Mesendoderm (in vitro differentiated cells): ENCODE measurements around the gene RBM15B.

Experiments used
- DNase-seq: peaks from one replicate; pipeline ENCODE4 v3.0.0; 2013
- H2AK5ac ChIP-seq: 2 replicates; pipeline ENCODE4 v1.6.1; 2013; ENCODE audit warnings: low read length, inconsistent platforms
- H2BK120ac ChIP-seq: 2 replicates; pipeline ENCODE4 v1.6.1; 2013; ENCODE audit warnings: low read depth, mild to moderate bottlenecking, low read length, moderate library complexity, mixed read lengths
- H2BK15ac ChIP-seq: replicated peaks from 2 replicates; pipeline ENCODE4 v1.6.1; 2013; ENCODE audit warnings: low read depth, mild to moderate bottlenecking, moderate library complexity
- H2BK5ac ChIP-seq: 2 replicates; pipeline ENCODE4 v1.6.1; 2013; ENCODE audit warnings: low read length, inconsistent platforms
- H3K18ac ChIP-seq: 2 replicates; pipeline ENCODE4 v1.6.1; 2013; ENCODE audit warnings: mild to moderate bottlenecking, low read length, mixed read lengths
- H3K23ac ChIP-seq: one replicate; pipeline ENCODE4 v1.6.1; 2013; ENCODE audit warnings: low read length
- H3K27ac ChIP-seq: 2 replicates; pipeline ENCODE4 v1.5.1; 2013; ENCODE audit warnings: low read depth, mild to moderate bottlenecking, inconsistent platforms, low read length, moderate library complexity
- H3K27me3 ChIP-seq: 2 replicates; pipeline ENCODE4 v1.6.1; 2013; ENCODE audit warnings: low read length, control low read depth, mild to moderate bottlenecking, inconsistent platforms; ENCODE audit not compliant: insufficient read depth, poor library complexity
- H3K36me3 ChIP-seq: 2 replicates; pipeline ENCODE4 v1.6.1; 2013; ENCODE audit warnings: low read length, inconsistent platforms; ENCODE audit not compliant: control insufficient read depth, insufficient read depth
- H3K4ac ChIP-seq: one replicate; pipeline ENCODE4 v1.6.1; 2013; ENCODE audit warnings: low read depth, mild to moderate bottlenecking, low read length, moderate library complexity
- H3K4me1 ChIP-seq: 2 replicates; pipeline ENCODE4 v1.6.1; 2013; ENCODE audit warnings: low read depth, low read length, inconsistent platforms; ENCODE audit not compliant: control insufficient read depth
- H3K4me2 ChIP-seq: 2 replicates; pipeline ENCODE4 v1.6.1; 2013; ENCODE audit warnings: low read length
- H3K4me3 ChIP-seq: 2 replicates; pipeline ENCODE4 v1.5.1; 2013; ENCODE audit warnings: mild to moderate bottlenecking, low read length
- H3K56ac ChIP-seq: one replicate; pipeline ENCODE4 v1.6.1; 2013; ENCODE audit warnings: low read length
- H3K79me1 ChIP-seq: 2 replicates; pipeline ENCODE4 v1.6.1; 2013; ENCODE audit warnings: low read length, inconsistent platforms
- H3K79me2 ChIP-seq: 2 replicates; pipeline ENCODE4 v1.6.1; 2013; ENCODE audit warnings: mild to moderate bottlenecking, low read length; ENCODE audit not compliant: control insufficient read depth, insufficient read depth
- H3K9ac ChIP-seq: 2 replicates; pipeline ENCODE4 v1.6.1; 2013; ENCODE audit warnings: low read length, inconsistent platforms
- H4K5ac ChIP-seq: one replicate; pipeline ENCODE4 v1.6.1; 2013; ENCODE audit warnings: low read length
- H4K8ac ChIP-seq: one replicate; pipeline ENCODE4 v1.6.1; 2013; ENCODE audit warnings: low read depth, mild to moderate bottlenecking, control low read depth, low read length, moderate library complexity
- WGBS: extraction: QIAGEN DNeasy Blood & Tissue Kit; methylation state at CpG from one replicate; pipeline ENCODE4 v1.1.7; 2013; ENCODE audit warnings: low lambda C conversion rate, missing lambda C conversion rate; ENCODE audit not compliant: insufficient coverage; ENCODE audit errors: extremely low coverage; 5-methylcytosine and 5-hydroxymethylcytosine counted together

The RBM15B gene

DNA sequence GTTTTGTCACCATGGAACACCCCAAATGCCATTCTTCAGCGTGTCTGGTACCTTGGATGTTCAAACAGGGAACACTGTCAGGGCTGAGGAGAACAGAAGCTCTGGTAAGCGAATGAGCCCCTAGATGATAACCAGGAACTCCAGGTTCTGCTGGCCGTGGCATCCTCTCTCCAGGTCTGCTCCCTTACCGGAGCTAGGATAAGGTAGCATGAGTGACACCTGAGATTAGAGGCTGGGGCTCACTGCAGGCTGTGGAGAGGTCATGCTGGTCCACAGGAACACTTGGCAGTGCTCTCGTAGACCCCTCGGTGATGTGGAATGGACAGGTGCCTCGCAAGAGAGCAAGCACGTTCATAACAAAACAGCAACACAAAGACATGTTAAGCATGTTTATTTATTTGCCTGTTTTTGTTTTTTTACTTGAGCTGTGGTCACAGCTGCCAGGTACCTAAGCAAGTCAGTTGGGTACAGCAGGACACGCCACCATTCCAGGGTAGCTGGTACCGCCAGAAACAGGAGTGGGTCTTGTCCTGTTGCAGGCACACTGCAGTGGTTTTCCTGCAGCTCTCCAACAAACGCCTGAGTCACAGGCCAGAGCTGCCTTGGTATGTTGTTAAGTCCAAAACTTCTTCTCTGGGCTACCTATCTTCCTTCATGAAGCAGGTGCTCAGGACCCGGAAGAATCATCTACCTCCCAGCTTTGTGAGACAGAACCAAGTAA, 4.6 kb downstream of the RBM15B start:
- H3K27me3 ChIP-seq: no peaks in the 10 kb centered on the region
- H2BK120ac ChIP-seq: no peak overlapping the region
- peaks cover 19% of the 10 kb centered on the region for H3K36me3 ChIP-seq
- no peak overlapping the region for H2AK5ac ChIP-seq
- no peak overlapping the region for H2BK5ac ChIP-seq
- peaks cover 33% of the 10 kb centered on the region for H3K79me1 ChIP-seq
- DNase-seq: no peak
- H3K4me2 ChIP-seq: peak overlapping the region; percentile 3
- H3K18ac ChIP-seq: no peak overlapping the region
- H3K4me1 ChIP-seq: peaks cover 11% of the 10 kb centered on the region
- no CpG with 5 or more reads among the region's 12 CpGs for WGBS
- H3K79me2 ChIP-seq: peaks cover 44% of the 10 kb centered on the region
- no peak overlapping the region for H3K23ac ChIP-seq
- H3K4ac ChIP-seq: no peak overlapping the region
- H3K9ac ChIP-seq: no peak overlapping the region
- no peak overlapping the region for H3K27ac ChIP-seq
- H4K8ac ChIP-seq: no peak overlapping the region
- peak overlapping the region; percentile 22 for H3K56ac ChIP-seq
- no peak overlapping the region for H2BK15ac ChIP-seq
- no peak overlapping the region for H4K5ac ChIP-seq
- H3K4me3 ChIP-seq: no peak overlapping the region

DNA sequence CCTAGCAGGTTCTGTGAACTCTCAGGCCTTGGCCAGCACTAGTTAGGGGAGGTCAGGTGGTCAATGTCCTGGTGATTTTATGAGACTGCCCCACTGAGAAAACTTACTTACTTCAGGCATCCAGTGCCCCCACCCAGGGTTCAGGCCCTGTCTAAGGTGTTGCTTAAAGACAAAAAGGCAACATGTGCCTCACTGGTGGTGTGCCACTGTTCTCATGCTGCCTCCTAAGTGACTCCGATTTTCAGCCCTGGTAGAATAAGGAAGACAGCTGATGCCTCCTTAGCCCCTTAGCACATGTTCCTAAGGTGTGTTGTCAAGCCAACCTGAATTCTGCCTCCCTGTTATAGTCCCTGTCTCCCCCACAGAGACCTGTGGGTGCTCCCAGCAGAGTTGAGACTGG, 5.3 kb downstream of the RBM15B start:
- Histone ChIP-seq H3K79me1 (peaks cover 33% of the 10 kb centered on the region), H3K27me3 (no peaks in the 10 kb centered on the region), H3K4me3 (no peak overlapping the region), H4K8ac (no peak overlapping the region), H3K56ac (no peak overlapping the region), H3K36me3 (peaks cover 19% of the 10 kb centered on the region), H2BK5ac (no peak overlapping the region), H3K23ac (no peak overlapping the region), H2BK120ac (no peak overlapping the region), H3K9ac (no peak overlapping the region), H2BK15ac (no peak overlapping the region), H3K4me2 (no peak overlapping the region), H2AK5ac (no peak overlapping the region), H4K5ac (no peak overlapping the region), H3K27ac (no peak overlapping the region), H3K4ac (no peak overlapping the region), H3K79me2 (peaks cover 44% of the 10 kb centered on the region), H3K18ac (no peak overlapping the region), H3K4me1 (peaks cover 11% of the 10 kb centered on the region)
- DNase-seq: no peak
- no CpG with 5 or more reads among the region's 1 CpG for WGBS

DNA sequence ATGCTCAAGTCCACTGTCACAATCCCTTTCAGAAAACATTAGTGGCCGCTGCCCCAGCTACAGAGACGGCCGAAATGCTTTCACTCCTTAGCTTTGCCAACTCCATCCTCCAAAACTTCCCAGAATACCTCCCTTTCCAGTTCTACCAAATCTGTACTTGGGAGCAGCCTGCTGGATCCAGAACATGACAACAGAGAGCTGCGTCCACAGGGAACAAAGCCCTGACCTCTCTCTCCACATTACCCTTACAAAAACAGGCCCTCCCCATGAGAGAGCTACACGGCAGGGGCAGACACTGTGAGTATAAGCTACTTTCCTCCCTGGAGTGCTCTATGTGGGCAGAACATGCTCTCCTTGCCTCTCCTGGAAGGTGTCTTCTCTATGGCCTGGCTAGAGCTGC, 6.3 kb downstream of the RBM15B start:
- Histone ChIP-seq H3K4me3 (no peak overlapping the region), H2BK120ac (no peak overlapping the region), H3K4me1 (peaks cover 11% of the 10 kb centered on the region), H3K4ac (no peak overlapping the region), H2BK15ac (no peak overlapping the region), H3K23ac (no peak overlapping the region), H3K79me2 (peaks cover 36% of the 10 kb centered on the region), H2BK5ac (no peak overlapping the region), H3K4me2 (no peak overlapping the region), H4K8ac (no peak overlapping the region), H4K5ac (no peak overlapping the region), H3K27ac (no peak overlapping the region), H3K79me1 (peaks cover 33% of the 10 kb centered on the region), H3K36me3 (peaks cover 19% of the 10 kb centered on the region), H3K56ac (no peak overlapping the region), H3K27me3 (no peaks in the 10 kb centered on the region), H2AK5ac (no peak overlapping the region), H3K18ac (no peak overlapping the region), H3K9ac (no peak overlapping the region)
- no CpG with 5 or more reads among the region's 5 CpGs for whole genome bisulfite sequencing
- no peak for DNase-seq

DNA sequence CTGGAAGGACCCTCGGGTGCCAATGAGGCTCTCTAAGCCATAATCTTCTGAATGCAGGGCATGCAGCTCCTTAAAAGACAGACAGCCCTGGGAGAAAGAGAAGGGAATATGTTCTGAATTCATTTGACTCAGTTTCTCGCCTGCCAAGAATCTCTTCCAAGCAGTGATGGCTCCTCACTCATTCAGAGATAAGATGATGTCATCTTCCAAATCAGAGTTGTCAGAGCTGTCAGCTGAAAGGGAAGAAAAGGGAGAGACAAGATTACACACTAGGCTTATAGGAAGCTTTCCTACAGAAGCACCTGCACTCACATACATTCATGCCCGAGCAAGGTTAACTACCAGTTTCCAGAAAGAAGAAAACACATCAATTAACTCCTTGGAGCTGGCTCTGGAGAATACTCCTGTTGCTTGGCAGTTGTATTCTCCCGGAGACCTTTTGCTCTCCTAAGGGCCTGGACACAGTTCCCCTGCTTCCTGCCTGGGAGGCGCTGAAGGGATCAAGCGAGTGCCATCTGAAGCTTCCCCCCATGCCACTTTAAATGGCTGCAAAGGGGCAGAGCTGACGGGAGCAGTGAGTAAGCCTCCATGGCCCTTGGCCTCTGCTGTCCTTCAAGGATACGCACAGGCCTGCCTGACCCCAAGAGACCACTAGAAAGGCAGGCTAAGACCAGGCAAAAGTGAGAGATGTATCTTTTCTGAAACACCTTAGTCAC, 7.7 kb downstream of the RBM15B start:
- Histone ChIP-seq H3K79me1 (peaks cover 22% of the 10 kb centered on the region), H2BK5ac (no peak overlapping the region), H3K56ac (no peak overlapping the region), H3K18ac (no peak overlapping the region), H2BK15ac (no peak overlapping the region), H3K4me2 (no peak overlapping the region), H3K4me1 (peaks cover 4% of the 10 kb centered on the region), H4K8ac (no peak overlapping the region), H2BK120ac (no peak overlapping the region), H3K27me3 (no peaks in the 10 kb centered on the region), H3K23ac (no peak overlapping the region), H4K5ac (no peak overlapping the region), H3K27ac (no peak overlapping the region), H3K9ac (no peak overlapping the region), H2AK5ac (no peak overlapping the region), H3K4me3 (no peak overlapping the region), H3K79me2 (peaks cover 22% of the 10 kb centered on the region), H3K36me3 (peaks cover 14% of the 10 kb centered on the region), H3K4ac (no peak overlapping the region)
- no peak for DNase-seq
- no CpG with 5 or more reads among the region's 8 CpGs for WGBS

DNA sequence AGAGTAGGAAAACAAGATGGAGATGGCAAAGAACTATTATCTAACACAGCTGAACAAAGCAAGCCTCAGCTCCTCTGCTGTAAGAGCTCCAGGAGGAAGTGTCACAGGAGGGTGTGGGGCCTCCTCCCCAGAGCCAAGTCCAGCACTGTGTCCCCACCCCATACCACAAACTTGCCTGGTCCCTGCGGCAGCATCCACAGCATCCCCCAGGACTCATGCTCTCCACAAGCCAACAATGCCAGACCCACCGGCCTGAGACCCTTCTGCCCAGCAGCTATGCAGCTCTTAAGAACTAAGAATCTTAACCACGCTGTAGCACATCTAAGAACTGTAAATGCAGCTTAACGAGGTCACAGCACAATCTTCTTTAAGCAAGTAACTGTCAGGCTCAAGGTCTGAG, 9.1 kb downstream of the RBM15B start:
- no peak overlapping the region for H3K4me2 ChIP-seq
- no peak overlapping the region for H3K23ac ChIP-seq
- H3K79me2 ChIP-seq: peaks cover 8% of the 10 kb centered on the region
- no peak overlapping the region for H3K4ac ChIP-seq
- no peak overlapping the region for H3K27ac ChIP-seq
- H2BK120ac ChIP-seq: no peak overlapping the region
- no peak overlapping the region for H3K56ac ChIP-seq
- no peak overlapping the region for H4K8ac ChIP-seq
- H3K79me1 ChIP-seq: peaks cover 9% of the 10 kb centered on the region
- no peak overlapping the region for H3K18ac ChIP-seq
- WGBS: no CpG with 5 or more reads among the region's 4 CpGs
- no peak overlapping the region for H2BK5ac ChIP-seq
- no peaks in the 10 kb centered on the region for H3K27me3 ChIP-seq
- peaks cover 9% of the 10 kb centered on the region for H3K36me3 ChIP-seq
- H2BK15ac ChIP-seq: no peak overlapping the region
- no peak overlapping the region for H4K5ac ChIP-seq
- no peak overlapping the region for H3K4me3 ChIP-seq
- no peaks in the 10 kb centered on the region for H3K4me1 ChIP-seq
- H3K9ac ChIP-seq: no peak overlapping the region
- DNase-seq: no peak
- no peak overlapping the region for H2AK5ac ChIP-seq
